ENCODE data around the gene SPATA45.

GRCh38 chr1:212867192-212867591, 19.7 kb upstream of the SPATA45 start:
- TF ChIP-seq CTCF (IDR thresholded peaks at IDR 0.05) (no peak), POLR2A (IDR thresholded peaks at IDR 0.05) (no peak)
